Bone marrow (tissue), 2 donors: Measurements from ENCODE around the gene GJB1.

Experiments
- DNase-seq, 2 donors: peaks; one replicate each; lab custom pipeline; 2025; lab: John Stamatoyannopoulos, UW

The GJB1 gene

DNA sequence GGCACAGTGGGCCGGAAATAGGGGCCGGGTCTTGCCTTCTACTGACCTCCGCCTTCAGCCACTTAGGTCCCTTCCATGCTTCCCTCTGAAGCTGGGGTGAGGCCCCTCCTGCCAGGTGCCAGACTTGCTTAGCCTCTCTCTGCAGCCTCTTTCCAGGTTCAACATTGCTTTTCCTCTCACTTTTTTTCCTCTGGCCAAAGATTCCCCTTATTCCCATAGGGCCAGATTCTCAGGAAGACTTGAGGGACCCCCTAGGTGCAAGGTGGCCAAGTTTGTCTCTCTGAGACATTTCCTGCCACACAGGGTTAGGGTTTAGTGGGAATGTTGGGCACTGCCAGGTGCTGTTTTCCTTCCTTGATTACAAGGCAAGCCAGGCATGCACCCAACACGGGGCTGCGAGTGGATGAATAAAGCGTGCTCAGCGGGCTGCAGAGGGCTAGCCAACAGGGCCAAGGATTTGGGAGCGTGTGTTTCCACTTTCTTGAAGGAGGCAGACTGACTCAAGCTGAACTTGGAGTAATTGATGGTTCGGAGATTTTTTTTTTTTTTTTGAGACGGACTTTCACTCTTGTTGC lies 7.6 kb upstream of the GJB1 start:
- DNase-seq: no peak

DNA sequence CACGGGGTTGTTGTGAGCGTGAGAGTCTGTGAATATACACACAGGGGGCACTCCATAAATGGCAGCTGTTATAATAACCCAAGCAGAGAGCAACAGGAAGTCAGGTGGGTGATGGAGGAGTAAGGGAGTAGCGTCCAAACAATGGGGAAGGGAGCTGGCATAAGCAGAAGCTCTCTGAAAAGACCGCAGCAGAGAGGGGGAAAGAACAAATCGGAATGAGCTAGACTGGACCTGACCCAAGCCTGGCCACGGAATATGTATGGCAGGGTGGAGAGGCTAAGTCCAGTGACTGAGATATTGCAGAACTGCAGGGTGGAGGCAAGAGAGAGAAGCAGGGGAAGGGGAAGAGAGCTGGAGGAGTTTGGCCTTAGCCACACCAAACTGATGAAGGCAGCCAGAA lies 6.5 kb upstream of the GJB1 start:
- no peak for DNase-seq

DNA sequence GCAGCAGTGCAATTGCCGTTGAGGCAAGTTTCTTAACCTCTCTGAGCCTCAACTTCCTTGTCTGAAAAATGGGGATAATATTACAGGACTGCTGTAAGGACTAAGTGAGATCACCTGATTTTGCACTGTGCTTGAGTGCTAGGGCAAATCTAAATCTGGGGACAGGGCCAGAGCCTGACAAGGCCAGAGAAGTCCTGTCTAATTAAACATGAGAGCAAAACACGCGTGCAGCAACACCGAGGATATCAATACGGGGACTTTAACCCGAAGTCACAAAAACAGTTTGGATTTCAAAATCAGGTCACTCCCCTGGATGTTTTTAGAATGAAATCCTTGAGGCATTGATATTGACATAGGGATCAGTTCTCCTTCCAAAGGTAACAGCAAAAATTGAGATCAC lies 5.7 kb upstream of the GJB1 start:
- no peak for DNase-seq

DNA sequence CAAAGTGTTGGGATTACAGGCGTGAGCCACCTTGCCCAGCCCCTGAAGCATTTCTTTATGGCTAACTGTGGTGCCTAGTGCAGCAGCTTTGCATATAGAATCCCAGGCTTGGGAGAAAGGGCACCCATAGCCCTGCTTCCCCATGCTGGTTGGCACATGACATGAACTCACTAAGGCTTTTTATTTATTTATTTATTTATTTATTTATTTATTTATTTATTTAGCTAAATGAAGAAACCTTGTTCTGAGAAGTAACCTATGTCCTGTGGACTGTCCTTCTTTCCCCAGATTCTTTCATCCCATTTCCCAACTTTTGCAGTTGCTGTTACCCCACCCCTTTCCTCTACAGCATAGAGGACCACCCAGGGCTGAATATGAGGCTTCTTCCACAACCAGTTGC lies 1.9 kb upstream of the GJB1 start:
- DNase-seq: no peak

DNA sequence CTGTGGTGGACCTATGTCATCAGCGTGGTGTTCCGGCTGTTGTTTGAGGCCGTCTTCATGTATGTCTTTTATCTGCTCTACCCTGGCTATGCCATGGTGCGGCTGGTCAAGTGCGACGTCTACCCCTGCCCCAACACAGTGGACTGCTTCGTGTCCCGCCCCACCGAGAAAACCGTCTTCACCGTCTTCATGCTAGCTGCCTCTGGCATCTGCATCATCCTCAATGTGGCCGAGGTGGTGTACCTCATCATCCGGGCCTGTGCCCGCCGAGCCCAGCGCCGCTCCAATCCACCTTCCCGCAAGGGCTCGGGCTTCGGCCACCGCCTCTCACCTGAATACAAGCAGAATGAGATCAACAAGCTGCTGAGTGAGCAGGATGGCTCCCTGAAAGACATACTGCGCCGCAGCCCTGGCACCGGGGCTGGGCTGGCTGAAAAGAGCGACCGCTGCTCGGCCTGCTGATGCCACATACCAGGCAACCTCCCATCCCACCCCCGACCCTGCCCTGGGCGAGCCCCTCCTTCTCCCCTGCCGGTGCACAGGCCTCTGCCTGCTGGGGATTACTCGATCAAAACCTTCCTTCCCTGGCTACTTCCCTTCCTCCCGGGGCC lies 1.2 kb downstream of the GJB1 start:
- DNase-seq: no peak

DNA sequence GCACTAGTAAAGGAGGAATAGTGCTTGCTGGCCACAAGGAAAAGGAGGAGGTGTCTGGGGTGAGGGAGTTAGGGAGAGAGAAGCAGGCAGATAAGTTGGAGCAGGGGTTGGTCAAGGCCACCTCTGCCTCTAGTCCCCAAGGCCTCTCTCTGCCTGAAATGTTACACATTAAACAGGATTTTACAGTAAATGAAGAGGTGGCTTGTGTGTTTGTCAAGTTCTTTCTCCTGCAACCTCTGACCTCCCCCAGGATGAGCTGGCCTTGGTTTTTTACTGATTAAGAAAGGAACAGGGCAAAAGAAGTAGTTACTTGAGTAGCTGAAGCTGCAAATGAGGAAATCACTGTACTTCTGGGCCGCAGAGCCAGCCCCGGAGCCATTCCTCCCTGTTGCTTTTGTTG lies 2.0 kb downstream of the GJB1 start:
- DNase-seq: no peak

DNA sequence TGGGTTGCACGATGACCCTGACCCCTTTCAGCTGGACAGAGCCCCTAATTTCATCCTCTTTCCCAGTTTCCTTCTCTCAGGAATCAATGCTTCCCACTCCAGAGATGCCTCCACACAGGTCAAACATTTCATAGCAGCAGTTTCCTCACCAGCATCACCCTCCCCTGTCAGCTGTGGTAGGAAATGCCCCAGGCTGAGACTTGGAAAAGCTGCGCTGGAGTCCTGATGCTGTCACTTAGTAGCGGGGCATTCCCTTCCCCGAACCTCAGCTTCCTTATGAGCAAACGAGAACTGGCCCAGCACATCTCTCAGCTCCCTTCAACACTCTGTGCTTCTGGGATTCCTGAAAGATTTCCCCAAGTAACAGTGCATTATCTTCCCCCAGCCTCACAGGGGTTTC lies 2.7 kb downstream of the GJB1 start:
- DNase-seq: no peak

DNA sequence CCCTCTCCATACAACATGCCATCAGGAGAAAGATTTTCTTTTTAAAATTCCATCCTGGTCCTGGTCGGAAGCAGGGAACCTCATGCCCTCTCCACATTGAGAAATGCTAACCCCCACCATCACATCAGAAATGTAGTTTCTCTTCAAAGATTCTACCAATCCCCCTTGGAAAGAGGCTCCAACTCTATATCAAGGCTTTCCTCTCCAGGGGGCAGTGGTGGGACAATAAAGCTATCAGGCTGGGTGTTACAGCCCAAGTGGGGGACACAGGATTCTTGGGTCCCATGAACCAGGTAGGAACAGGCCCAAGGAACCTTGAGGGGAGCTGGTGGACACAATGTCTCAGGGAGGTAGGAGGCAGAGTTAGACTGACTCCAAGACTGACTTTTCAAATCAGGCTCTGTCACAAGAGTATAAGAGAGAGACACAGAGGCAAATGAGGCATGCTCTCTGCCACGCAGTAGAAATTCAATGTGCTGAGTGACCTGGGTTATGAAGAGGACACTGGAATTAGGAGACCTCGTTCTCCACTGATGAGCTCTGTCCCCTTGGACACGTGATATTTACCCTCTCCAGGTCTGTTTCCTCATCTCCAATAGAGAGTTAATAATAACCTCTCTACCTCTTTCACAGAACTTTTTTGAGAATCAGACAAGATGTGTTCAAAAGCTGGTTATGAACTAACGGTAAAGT lies 4.5 kb downstream of the GJB1 start:
- no peak for DNase-seq

DNA sequence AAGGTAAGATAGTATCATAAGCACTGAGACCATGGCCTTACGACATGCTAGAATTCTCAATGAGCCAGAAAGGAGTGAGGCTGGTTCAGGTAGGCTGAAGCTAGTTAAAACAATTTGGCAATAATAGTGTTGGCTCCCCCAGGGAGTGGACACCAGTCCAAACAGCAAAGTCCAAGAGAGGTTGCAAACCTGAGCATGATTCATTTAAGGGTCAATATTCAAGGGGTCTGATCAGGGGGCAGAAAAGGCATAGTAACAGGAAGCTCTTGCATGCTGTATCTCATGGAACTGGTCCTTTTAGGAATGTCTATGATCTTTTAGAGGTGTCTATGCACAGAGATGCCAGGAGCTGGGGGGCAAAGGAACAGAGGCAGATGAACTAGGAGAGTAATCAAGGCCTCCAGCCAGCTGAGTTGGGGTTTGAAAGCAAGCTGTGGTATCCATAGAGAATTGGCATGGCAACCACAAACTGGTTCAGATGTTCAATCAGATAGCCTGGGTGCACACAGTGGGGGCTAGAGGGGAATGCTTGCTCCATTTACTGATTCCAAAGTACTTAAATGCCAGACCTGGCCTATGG lies 5.1 kb downstream of the GJB1 start:
- no peak for DNase-seq

DNA sequence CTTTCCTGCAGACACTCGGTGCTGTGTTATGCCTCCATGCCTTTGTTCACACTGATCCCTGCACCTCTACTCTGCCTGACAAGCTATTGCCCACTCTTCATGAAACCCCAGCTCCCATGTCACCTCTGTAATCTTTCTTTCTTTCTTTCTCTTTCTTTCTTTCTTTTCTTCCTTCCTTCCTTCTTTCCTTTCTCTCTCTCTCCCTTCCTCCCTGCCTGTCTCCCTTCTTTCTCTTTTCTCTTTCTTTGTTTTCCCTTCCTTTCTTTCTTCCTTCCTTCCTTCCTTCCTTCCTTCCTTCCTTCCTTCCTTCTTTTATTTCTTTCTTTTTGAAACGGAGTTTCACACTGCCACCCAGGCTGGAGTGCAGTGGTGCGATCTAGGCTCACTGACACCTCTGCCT lies 12.5 kb downstream of the GJB1 start:
- no peak for DNase-seq

DNA sequence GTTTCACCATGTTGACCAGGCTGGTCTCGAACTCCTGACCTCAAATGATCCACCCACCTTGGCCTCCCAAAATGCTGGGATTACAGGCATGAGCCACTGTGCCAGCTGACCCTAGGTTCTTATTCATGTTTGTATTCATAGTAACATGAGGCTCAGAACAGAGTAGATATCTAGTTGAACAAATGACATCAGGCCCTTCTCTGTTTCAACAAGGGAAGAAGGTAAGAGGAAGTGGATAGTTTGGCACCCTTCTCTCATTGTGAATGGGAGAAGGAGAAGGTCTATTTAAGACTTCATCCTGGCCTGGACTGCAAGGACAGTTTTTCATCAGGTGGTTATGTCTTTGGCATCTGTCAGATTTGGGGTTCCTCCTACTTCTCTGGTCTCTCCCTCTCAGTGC lies 13.8 kb downstream of the GJB1 start:
- DNase-seq: no peak

DNA sequence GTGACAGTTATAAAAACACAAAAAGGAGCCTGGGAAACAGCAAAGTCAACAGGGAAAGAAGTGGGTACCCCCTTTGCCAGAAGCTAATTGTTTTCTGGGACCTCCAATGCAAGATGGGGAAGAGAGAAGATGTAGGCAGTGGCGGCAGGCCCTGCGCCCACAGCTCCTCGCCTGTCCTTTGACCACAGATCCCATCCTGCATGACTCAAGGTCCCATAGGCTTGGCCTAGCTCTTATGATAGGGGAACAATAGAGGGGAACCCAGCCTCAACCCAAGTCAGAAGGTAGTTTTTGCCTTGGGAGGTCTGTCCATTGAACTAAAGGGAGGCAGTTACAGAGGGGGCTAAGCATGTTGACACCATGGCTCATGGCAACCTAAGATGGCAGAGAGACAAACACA lies 16.8 kb downstream of the GJB1 start:
- no peak for DNase-seq

DNA sequence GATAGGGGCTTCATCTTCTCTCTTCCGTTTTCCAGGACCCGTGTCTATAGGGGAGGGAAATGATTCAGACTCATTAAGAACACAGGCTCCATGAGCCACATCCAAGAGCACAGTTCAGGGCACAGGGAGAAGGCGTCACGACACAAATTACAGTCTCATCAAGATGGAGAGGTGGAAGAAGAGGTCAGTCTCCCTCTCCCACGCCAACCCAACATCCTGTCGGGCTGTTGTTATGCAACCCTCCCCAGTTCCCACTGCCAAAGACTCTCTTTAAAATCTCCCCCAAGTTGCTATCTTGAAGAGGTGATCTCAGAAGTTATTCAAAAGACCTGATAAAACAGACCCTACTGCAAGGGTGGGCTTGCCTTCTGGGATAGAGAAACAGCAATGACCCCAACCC lies 18.3 kb downstream of the GJB1 start:
- DNase-seq: no peak

DNA sequence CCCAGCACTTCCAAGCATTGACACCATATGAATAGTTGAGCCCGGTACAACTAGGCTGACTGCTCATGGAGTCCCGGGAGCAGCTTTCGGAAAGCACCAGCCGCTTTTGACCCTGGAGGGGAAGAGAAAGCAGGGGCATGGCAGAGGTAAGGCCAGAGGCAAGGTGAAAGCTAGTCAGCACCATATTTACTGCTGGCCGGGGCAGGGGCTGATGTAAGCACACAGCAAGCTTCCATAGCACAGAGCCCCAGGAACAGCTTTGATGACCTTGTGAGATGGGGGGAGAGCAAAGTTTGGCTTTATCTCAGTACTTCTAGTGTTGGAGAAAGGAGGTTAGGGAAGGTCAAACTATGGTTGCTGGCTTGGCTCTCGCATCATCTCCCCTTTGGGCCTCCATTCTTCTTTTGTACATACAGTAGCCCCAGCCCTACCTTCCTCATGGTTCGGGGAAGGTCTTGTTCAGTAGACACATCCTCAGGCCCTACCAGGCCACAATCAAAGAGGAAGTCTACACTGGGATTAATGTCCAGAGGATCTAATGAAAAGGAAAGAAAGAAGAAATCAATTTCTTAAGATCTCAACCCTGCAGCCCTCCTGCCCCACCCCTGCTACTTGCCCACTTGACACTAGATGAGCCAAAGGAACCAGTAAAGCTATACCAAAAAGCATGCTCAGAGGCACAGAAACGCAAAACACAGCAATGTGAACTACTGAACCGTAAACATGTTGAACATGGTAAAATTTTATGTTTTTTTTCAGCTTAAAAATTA lies 21.5 kb downstream of the GJB1 start:
- no peak for DNase-seq

DNA sequence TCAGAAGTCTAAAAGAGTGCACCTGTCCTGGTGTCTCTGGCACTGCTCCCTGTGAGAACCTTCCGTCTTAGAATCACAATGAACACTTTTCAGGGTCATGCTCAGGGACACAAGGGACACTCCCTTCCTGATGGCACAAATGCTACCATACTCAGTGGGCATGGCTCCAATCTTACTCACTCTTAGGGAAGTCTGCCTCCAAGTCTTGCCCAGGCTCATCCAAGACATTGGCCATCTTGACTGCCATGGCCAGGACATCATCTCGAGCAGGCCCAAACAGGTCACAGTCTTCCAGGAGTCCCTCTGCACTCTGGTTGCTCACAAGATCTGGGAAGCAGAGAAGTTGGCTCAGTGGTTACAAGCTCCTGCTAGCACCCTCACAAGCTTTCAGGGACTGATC lies 22.1 kb downstream of the GJB1 start:
- DNase-seq: no peak

DNA sequence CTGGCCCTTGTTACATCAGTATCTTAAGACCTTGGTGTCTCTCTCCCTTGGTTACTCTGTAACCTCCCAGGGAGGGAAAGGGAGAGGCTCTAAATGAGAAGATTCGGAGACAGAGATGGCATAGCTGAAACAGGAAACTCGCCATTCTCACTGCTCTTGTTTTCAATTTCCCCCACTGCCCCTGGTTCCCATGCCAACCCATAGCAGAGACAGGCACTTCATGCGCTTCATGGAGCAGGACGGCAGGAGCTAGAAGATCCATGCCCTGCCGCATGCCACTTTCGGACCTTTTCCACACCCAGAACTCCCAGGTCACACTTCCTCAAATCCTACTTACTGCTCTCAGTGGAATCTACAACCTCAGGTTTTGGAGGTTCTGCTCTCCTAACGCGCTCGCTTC lies 27.8 kb downstream of the GJB1 start:
- DNase-seq: no peak

DNA sequence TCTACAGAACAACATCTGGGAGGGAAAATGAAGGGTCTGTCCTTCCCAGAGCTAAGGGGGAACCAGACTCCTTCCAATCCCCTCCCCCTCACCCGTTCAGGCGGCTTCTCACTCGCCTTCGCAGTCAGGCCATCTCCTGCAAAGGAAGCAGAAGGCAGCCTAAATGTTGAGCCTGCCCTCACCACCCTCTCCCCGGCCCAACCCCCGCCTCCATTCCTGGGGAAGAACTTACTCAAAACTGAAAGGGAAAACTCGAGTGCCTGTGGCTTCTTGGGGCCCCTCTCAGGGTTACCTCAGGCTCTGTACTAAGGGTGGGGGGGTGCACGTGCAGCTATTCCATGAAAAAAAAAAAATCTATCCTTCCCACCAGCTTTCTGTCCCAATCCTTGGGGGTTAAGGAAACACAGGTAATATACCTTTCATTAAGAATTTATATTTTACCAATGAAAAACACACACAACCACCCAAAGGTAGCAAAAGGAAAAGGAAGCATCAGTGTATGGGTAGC lies 28.5 kb downstream of the GJB1 start:
- DNase-seq: no peak

DNA sequence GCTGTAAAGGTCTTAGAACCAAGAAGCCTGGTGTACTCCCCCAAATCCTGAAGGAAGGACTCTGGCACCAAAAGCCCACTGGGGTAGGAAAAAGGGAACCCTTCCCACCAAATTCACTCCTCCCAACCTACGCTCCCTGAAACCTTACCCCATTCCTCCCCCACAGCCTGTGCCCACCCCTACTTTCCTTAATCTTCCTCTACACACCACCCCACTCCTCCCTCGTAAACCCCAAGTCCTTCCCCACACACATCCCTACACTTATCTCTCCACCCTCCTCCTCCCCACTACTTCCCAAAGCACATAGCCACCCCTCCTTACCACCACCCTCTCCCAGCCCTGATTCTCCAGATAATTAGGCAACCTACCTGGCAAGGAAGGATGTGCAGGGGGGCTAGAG lies 29.2 kb downstream of the GJB1 start:
- no peak for DNase-seq

DNA sequence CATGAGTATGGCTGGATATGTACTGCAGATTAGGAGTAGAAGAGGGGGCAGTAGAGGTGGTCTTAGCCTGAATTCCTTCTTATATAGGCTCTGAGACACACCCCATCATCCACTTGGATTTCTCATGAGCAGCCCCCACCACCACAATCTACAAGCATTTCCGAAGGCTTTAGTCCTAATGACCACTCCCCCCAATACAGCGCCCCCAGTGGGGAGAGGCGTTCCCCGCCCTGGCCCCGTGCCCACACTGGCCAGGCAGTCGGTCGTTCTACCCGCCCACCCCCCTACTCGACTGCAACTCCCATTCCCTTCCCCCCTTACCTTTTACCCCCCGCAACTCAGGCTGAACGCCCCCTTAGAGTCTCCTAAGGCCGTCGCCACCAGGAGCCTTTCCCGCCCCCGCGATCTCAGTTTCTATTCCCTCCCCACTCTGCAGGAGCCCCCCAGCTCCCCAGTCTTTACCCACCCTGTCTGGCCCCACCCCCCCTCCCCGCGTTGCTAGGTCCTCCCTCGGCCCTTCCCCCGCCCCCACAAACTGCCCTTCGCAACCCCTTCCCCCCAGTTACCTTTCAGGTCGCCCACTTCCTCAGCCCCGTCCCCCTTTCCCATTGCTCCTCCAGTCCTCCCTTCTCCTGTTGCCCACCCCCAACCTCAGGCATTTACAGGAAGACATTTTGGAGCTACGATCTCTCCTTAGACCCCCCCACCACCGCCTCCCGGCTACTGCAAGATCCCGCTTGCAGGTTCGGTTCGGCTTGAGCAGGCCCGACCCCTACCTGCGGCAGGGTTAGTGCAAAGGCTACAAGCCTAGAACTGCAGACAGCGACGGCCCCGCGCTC lies 30.4 kb downstream of the GJB1 start:
- peak in 1 of 2 donors; percentile 4 for DNase-seq

DNA sequence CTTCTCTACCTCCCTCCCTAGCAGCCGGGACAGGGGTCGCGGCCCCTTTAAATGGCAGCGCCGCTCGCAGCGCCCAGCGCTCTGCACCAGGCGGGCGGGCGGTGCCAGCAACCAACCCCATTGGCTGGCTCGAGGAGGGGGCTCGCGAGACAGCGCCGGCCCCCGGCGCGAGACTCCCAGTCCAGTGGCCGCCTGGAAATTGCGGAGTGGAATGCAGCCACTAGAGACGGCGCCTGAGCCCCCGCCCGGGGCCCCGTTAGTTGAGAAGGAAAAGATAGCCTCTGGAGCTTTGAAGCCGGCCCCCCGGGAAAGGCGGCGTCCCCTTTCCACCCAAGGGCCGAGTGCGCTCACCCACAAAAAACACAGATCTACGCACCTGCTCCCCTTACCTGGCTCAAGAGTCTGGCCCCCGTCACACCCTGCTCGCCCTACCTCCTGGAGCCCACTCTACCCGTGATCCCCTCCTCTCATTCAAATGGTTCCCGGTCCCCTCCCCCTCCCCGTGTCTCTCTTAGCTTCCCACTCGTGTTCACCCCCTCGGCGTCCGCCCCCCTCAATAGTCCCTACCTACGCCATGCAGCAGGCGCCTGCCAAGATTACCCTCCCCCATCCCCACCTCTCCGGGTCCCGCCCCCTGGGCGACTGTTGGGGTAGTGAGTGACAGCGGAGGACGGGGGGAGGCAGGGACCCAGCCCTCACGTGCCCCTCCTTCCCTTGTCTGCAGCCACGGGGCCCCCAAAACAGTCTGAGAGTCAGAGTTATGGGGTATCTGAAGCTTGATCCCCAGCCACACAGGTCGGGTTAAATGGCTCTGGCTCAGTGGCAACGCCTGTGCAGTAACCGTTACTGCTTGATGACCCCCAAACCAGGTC lies 31.3 kb downstream of the GJB1 start, which contains the start of gene ZMYM3:
Gene ZMYM3, minus strand, starts transcription at position 49 of the 872 bp plus-strand sequence. CDS start 885 bp downstream, outside the sequence.
- DNase-seq: peak; percentile 25 to 63
